Calu3 (cell line): Measurements from ENCODE around the gene SND1. TPM values are rescaled to one million over a fixed set of nuclear protein-coding genes. Genes with fewer than 3 reads are reported as not detected.

Experiments
- BruUV-seq: library from RNA; stranded (reverse); fragments of 400-500 nt; replicated peaks from 2 replicates; lab custom pipeline; 2021; lab: Mats Ljungman, UMichigan
- CTCF ChIA-PET: fragments of 300-600 bp; sonication (Branson Sonifier 250); formaldehyde crosslinking; loops from one replicate; lab custom pipeline; 2022; ENCODE audit warnings: antibody characterized with exemption; lab: Charles Lee
- DNase-seq: peaks from one replicate; pipeline ENCODE4 v3.0.0; 2022
- H3K27ac Mint-ChIP-seq: one replicate; pipeline ENCODE4 v1.8.0; 2022; ENCODE audit warnings: mixed read lengths; ENCODE audit not compliant: unreplicated experiment
- H3K27me3 Mint-ChIP-seq: one replicate; pipeline ENCODE4 v1.8.0; 2022; ENCODE audit warnings: mixed read lengths; ENCODE audit not compliant: unreplicated experiment
- H3K36me3 Mint-ChIP-seq: one replicate; pipeline ENCODE4 v1.8.0; 2022; ENCODE audit warnings: mild to moderate bottlenecking, moderate library complexity, mixed read lengths; ENCODE audit not compliant: insufficient read depth, unreplicated experiment
- H3K4me1 Mint-ChIP-seq: one replicate; pipeline ENCODE4 v1.8.0; 2022; ENCODE audit warnings: mild to moderate bottlenecking, low read depth, mixed read lengths; ENCODE audit not compliant: unreplicated experiment
- H3K4me3 Mint-ChIP-seq: one replicate; pipeline ENCODE4 v1.8.0; 2022; ENCODE audit warnings: mild to moderate bottlenecking, low read depth, moderate library complexity, mixed read lengths; ENCODE audit not compliant: unreplicated experiment
- H3K9me3 Mint-ChIP-seq: one replicate; pipeline ENCODE4 v1.8.0; 2022; ENCODE audit warnings: low read depth, mixed read lengths; ENCODE audit not compliant: unreplicated experiment
- intact Hi-C: fragments of 100-400 bp; cut with micrococcal nuclease; formaldehyde crosslinking; loops from one replicate; pipeline ENCODE4 v1.10.0; 2022; ENCODE audit not compliant: unreplicated experiment
- total RNA-seq: library from RNA; stranded (reverse); gene quantifications from 2 replicates; pipeline ENCODE4 v1.2.3, GENCODE V29; 2022
- TF ChIP-seq, protein P1 (sequence below): fragments of 200-600 bp; IDR thresholded peaks from one replicate; pipeline ENCODE4 v1.8.0; 2022; ENCODE audit warnings: antibody characterized with exemption; ENCODE audit not compliant: unreplicated experiment

Gene SND1
- total RNA-seq, 1 experiment from 2014 or later, result 205 TPM

DNA sequence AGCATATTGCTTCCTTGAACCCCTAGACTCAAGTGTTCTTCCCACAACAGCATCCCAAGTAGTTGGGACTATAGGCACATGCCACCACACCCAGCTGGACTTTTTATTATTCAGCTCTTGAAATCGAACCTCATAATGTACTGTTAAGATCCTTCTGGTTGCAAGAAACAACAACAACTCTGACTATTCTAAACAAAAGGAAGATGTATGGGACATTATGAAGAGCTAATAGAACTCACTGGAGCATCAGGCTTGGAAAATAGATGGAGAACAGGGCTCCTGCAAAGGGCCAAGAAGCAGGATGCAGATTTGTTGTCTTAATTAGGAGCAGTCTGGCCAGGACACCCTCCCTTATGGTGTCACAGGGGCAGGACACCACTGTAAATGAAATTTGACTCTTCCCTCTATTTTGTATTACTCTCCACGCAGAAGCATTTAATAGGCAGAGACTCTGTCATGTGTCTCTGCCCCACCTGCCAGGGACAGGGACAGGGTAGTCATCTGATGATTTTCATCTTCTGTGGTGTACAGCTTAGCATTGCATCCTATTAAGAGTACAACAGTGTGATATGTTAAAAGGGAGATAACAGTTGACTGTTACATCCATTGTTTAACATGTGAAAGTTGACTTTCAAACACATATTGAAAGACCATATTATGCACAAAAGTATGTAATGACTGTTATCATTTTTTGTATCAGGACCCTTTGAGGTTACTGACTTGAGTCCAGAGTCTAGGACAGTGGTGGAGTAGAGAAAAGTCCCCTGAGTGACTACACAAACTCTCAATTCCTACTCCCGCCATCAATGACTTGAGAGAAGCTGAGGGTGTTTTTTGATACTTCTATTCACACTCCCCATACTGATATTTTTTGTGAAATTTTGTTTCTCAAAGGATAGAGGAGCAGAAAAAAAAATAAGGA lies 222.0 kb downstream of the SND1 start:
- no peaks in the 10 kb centered on the region for H3K27me3 Mint-ChIP-seq
- no peaks in the 10 kb centered on the region for H3K9me3 Mint-ChIP-seq
- no peak overlapping the region for H3K27ac Mint-ChIP-seq
- no TSS peak for BruUV-seq
- H3K4me1 Mint-ChIP-seq, result peaks cover 3% of the 10 kb centered on the region
- intact Hi-C loops, result no loop called here
- no peak overlapping the region for H3K4me3 Mint-ChIP-seq
- TF ChIP-seq, protein P1, sequence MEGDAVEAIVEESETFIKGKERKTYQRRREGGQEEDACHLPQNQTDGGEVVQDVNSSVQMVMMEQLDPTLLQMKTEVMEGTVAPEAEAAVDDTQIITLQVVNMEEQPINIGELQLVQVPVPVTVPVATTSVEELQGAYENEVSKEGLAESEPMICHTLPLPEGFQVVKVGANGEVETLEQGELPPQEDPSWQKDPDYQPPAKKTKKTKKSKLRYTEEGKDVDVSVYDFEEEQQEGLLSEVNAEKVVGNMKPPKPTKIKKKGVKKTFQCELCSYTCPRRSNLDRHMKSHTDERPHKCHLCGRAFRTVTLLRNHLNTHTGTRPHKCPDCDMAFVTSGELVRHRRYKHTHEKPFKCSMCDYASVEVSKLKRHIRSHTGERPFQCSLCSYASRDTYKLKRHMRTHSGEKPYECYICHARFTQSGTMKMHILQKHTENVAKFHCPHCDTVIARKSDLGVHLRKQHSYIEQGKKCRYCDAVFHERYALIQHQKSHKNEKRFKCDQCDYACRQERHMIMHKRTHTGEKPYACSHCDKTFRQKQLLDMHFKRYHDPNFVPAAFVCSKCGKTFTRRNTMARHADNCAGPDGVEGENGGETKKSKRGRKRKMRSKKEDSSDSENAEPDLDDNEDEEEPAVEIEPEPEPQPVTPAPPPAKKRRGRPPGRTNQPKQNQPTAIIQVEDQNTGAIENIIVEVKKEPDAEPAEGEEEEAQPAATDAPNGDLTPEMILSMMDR, result no peak
- peaks cover 1% of the 10 kb centered on the region for H3K36me3 Mint-ChIP-seq
- CTCF ChIA-PET, result no interaction called here
- DNase-seq, result no peak

DNA sequence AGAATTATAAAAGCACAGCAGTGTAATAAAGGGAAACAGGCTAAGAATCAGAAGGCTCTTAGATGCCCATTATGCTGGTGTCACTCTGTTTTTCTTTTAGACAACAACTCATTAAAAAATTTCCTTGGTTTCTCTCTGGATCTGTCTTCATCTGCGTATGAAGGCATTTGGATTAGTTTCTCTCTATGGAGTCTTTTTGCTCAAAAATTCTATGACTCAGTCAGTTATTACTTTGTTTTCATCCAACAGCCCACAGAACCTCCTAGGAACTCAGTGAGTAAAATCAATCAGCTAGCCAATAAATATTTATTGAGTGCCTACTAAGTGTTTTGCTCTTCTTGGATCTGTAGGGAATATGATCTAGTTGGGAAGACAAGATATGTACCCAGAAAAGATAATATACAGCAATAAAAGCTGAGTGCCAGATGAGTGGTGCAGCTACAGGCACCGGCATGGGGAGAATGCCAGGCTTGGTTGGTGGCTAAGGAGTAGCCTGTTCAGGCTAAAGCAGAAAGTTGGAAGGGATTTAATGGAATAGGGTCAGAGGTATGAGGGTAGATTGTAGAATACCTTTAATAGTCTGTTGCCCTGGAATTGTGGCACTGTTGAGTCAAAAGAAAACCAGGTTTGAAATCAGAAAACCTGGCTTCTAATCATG lies 223.1 kb downstream of the SND1 start:
- CTCF ChIA-PET, result no interaction called here
- intact Hi-C loops, result no loop called here
- DNase-seq, result no peak
- Mint-ChIP-seq H3K36me3 (no peaks in the 10 kb centered on the region), H3K9me3 (no peaks in the 10 kb centered on the region), H3K27me3 (no peaks in the 10 kb centered on the region), H3K4me1 (no peaks in the 10 kb centered on the region), H3K4me3 (no peak overlapping the region), H3K27ac (no peak overlapping the region)
- no TSS peak for BruUV-seq
- TF ChIP-seq, protein P1, result no peak

DNA sequence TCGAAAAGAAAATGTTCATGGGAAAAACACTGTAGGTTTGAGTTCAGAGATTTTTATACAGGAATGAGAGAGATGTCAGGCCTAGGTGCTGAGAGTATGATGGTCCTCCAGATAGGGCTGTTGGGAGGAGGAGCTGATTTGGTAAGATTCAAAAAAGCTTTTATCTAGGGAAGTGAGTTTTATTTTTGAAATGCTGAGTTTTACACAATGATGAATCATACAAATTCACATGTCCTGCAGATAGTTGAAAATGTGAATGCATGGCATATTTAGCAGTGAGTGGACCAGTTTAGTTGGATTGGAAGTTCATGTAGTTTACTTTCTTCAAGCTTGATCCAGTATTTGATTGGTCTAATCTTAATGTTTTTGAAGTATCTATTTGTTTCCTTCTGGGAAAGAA lies 224.4 kb downstream of the SND1 start:
- no peaks in the 10 kb centered on the region for H3K36me3 Mint-ChIP-seq

DNA sequence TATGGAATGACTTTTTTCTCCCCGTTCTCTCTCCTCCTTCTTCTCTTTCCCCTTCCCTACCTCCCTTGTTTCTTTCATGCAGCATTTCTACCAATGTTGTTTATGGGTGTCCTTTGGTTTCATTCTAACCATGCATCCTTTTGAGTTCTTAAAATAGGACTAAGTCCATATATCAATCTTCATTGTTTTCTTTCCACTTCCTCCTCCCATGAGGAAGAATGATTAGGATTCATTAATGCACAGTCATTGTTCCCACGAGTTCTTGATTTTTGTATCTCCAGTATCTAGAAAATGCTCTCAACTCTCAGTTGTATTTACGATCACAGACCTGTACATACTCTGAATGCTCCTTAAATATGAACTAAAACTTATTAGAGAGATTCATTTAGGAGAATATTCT lies 226.0 kb downstream of the SND1 start:
- intact Hi-C loops, result no loop called here

More for the DNA sequence above, 224.4 kb downstream of the SND1 start:
- no peak overlapping the region for H3K27ac Mint-ChIP-seq
- H3K27me3 Mint-ChIP-seq, result no peaks in the 10 kb centered on the region
- H3K4me1 Mint-ChIP-seq, result no peaks in the 10 kb centered on the region
- DNase-seq, result no peak
- TF ChIP-seq, protein P1, result no peak
- intact Hi-C loops, result no loop called here
- no peak overlapping the region for H3K4me3 Mint-ChIP-seq
- no peaks in the 10 kb centered on the region for H3K9me3 Mint-ChIP-seq
- no TSS peak for BruUV-seq
- CTCF ChIA-PET, result no interaction called here

More for the DNA sequence above, 226.0 kb downstream of the SND1 start:
- CTCF ChIA-PET, result no interaction called here
- no peak for DNase-seq
- TF ChIP-seq, protein P1, result no peak
- no peaks in the 10 kb centered on the region for H3K9me3 Mint-ChIP-seq
- no peak overlapping the region for H3K27ac Mint-ChIP-seq
- H3K4me3 Mint-ChIP-seq, result no peak overlapping the region
- no peaks in the 10 kb centered on the region for H3K36me3 Mint-ChIP-seq
- no TSS peak for BruUV-seq
- H3K27me3 Mint-ChIP-seq, result no peaks in the 10 kb centered on the region
- H3K4me1 Mint-ChIP-seq, result no peaks in the 10 kb centered on the region
